IMR-90 (cell line): Measurements from ENCODE around the gene CAPN9. TPM values are rescaled to one million over a fixed set of nuclear protein-coding genes. Genes with fewer than 3 reads are reported as not detected.

Experiments used
- ATAC-seq: fragments of 200-7000 bp; cut with Tn5 transposase; 2 replicates; pipeline ENCODE4 v1.9.1; 2020; ENCODE audit warnings: low read depth, mild to moderate bottlenecking, moderate library complexity
- BruUV-seq: library from RNA; stranded (reverse); fragments of 400-500 nt; replicated peaks from 2 replicates; lab custom pipeline; 2021; lab: Mats Ljungman, UMichigan
- CTCF ChIA-PET: fragments of 300-600 bp; formaldehyde crosslinking; extraction: SDS; loops from one replicate; lab custom pipeline; 2021; ENCODE audit warnings: antibody characterized with exemption; lab: Yijun Ruan, JAX
- POLR2A ChIA-PET: fragments of 300-600 bp; sonication (Branson Sonifier 250); formaldehyde crosslinking; loops from one replicate; lab custom pipeline; 2022; ENCODE audit warnings: antibody characterized with exemption; ENCODE audit not compliant: unreplicated experiment; lab: Charles Lee
- DNase-seq: peaks from one replicate; pipeline ENCODE4 v3.0.0; 2013
- H2AFZ ChIP-seq: replicated peaks from 2 replicates; pipeline ENCODE3; 2013; ENCODE audit warnings: low read length, mild to moderate bottlenecking; ENCODE audit not compliant: poor library complexity
- H2AK5ac ChIP-seq: 2 replicates; pipeline ENCODE4 v1.6.1; 2013; ENCODE audit warnings: low read depth, low read length, inconsistent platforms
- H2AK9ac ChIP-seq: replicated peaks from 2 replicates; pipeline ENCODE3; 2013; ENCODE audit warnings: mild to moderate bottlenecking, low read depth, low read length, moderate library complexity; ENCODE audit not compliant: poor library complexity
- H2BK120ac ChIP-seq: 2 replicates; pipeline ENCODE4 v1.6.1; 2013; ENCODE audit warnings: low read depth, low read length, inconsistent platforms
- H2BK15ac ChIP-seq: 3 replicates; pipeline ENCODE4 v1.6.1; 2013; ENCODE audit warnings: low read depth, low read length, inconsistent platforms
- H2BK20ac ChIP-seq: 2 replicates; pipeline ENCODE4 v1.6.1; 2013; ENCODE audit warnings: low read depth, mild to moderate bottlenecking, inconsistent platforms, low read length, moderate library complexity
- H2BK5ac ChIP-seq: 2 replicates; pipeline ENCODE4 v1.6.1; 2013; ENCODE audit warnings: mild to moderate bottlenecking, low read depth, low read length, inconsistent platforms; ENCODE audit not compliant: poor library complexity, severe bottlenecking
- H3K14ac ChIP-seq: replicated peaks from 2 replicates; pipeline ENCODE4 v1.6.1; 2013; ENCODE audit warnings: low read depth, low read length, inconsistent platforms
- H3K18ac ChIP-seq: 2 replicates; pipeline ENCODE4 v1.6.1; 2013; ENCODE audit warnings: low read depth, low read length, control low read depth
- H3K23ac ChIP-seq: 2 replicates; pipeline ENCODE4 v1.6.1; 2013; ENCODE audit warnings: low read depth, low read length, inconsistent platforms
- H3K27ac ChIP-seq: 2 replicates; pipeline ENCODE4 v1.5.1; 2013; ENCODE audit warnings: mild to moderate bottlenecking, control low read depth, low read length; ENCODE audit not compliant: insufficient read depth
- H3K27me3 ChIP-seq: 2 replicates; pipeline ENCODE4 v1.6.1; 2013; ENCODE audit warnings: low read length; ENCODE audit not compliant: control insufficient read depth, insufficient read depth
- H3K36me3 ChIP-seq: 2 replicates; pipeline ENCODE4 v1.6.1; 2013; ENCODE audit warnings: low read length, mixed read lengths; ENCODE audit not compliant: control insufficient read depth, insufficient read depth
- H3K4ac ChIP-seq: 2 replicates; pipeline ENCODE4 v1.6.1; 2013; ENCODE audit warnings: low read depth, low read length, inconsistent platforms
- H3K4me1 ChIP-seq: 2 replicates; pipeline ENCODE4 v1.6.1; 2013; ENCODE audit warnings: low read length, mixed read lengths; ENCODE audit not compliant: control insufficient read depth, insufficient read depth
- H3K4me2 ChIP-seq: 2 replicates; pipeline ENCODE4 v1.6.1; 2013; ENCODE audit warnings: low read depth, mild to moderate bottlenecking, control low read depth, low read length, moderate library complexity
- H3K4me3 ChIP-seq: 2 replicates; pipeline ENCODE4 v1.5.1; 2013; ENCODE audit warnings: low read depth, mild to moderate bottlenecking, control low read depth, low read length, moderate library complexity; ENCODE audit not compliant: insufficient read depth
- H3K56ac ChIP-seq: 2 replicates; pipeline ENCODE4 v1.6.1; 2013; ENCODE audit warnings: low read length, inconsistent platforms; ENCODE audit not compliant: insufficient read depth; ENCODE audit errors: extremely low read depth
- H3K79me1 ChIP-seq, 2 experiments: 2 replicates each; pipeline ENCODE4 v1.6.1; 2013; ENCODE audit warnings: low read length in 2 of 2, inconsistent platforms in 1 of 2, low read depth in 1 of 2
- H3K9ac ChIP-seq: 2 replicates; pipeline ENCODE4 v1.6.1; 2013; ENCODE audit warnings: low read depth, low read length, control low read depth
- H3K9me1 ChIP-seq: 2 replicates; pipeline ENCODE4 v1.6.1; 2013; ENCODE audit warnings: low read length, inconsistent platforms; ENCODE audit not compliant: insufficient read depth
- H3K9me3 ChIP-seq: 2 replicates; pipeline ENCODE4 v1.6.1; 2013; ENCODE audit warnings: low read length; ENCODE audit not compliant: control insufficient read depth, insufficient read depth
- H4K20me1 ChIP-seq: 2 replicates; pipeline ENCODE4 v1.6.1; 2013; ENCODE audit warnings: low read length, inconsistent platforms; ENCODE audit not compliant: insufficient read depth
- H4K5ac ChIP-seq: 2 replicates; pipeline ENCODE4 v1.6.1; 2013; ENCODE audit warnings: mild to moderate bottlenecking, low read depth, low read length, control low read depth
- H4K8ac ChIP-seq, 2 experiments: 2 replicates each; pipeline ENCODE4 v1.6.1; 2013; ENCODE audit warnings: low read depth in 2 of 2, low read length in 2 of 2, control low read depth in 1 of 2, inconsistent platforms in 1 of 2
- H4K91ac ChIP-seq: 2 replicates; pipeline ENCODE4 v1.6.1; 2013; ENCODE audit warnings: low read depth, low read length, inconsistent platforms; ENCODE audit not compliant: insufficient read depth
- BHLHE40 ChIP-seq: fragments of 150-350 bp; IDR thresholded peaks from 2 replicates; pipeline ENCODE4 v1.6.1; 2016; ENCODE audit warnings: mild to moderate bottlenecking, low read depth, low read length
- CEBPB ChIP-seq: IDR thresholded peaks from 2 replicates; pipeline ENCODE4 v1.6.1; 2012; ENCODE audit warnings: low read depth, low read length, improper control_type of control experiment
- CHD1 ChIP-seq: IDR thresholded peaks from 2 replicates; pipeline ENCODE4 v1.6.1; 2012; ENCODE audit warnings: low read depth, low read length, improper control_type of control experiment
- FOS ChIP-seq: fragments of 150-350 bp; IDR thresholded peaks from 2 replicates; pipeline ENCODE4 v1.6.1; 2016; ENCODE audit warnings: low read depth, low read length
- NFE2L2 ChIP-seq: fragments of 150-350 bp; IDR thresholded peaks from 2 replicates; pipeline ENCODE4 v1.6.1; 2016; ENCODE audit warnings: low read depth, mild to moderate bottlenecking, low read length
- RCOR1 ChIP-seq: IDR thresholded peaks from 2 replicates; pipeline ENCODE4 v1.6.1; 2012; ENCODE audit warnings: mild to moderate bottlenecking, low read length, improper control_type of control experiment; ENCODE audit not compliant: insufficient replicate concordance
- SMC3 ChIP-seq: fragments of 150-350 bp; IDR thresholded peaks from 2 replicates; pipeline ENCODE4 v1.6.1; 2016; ENCODE audit warnings: low read depth, mild to moderate bottlenecking, antibody characterized with exemption, low read length, moderate library complexity
- WGBS, 2 experiments: methylation state at CpG; one replicate each; pipeline versions ENCODE4 v1.1.5 to v1.1.7; 2013; ENCODE audit warnings: missing lambda C conversion rate in 2 of 2; ENCODE audit not compliant: insufficient read length in 1 of 2; ENCODE audit errors: extremely low coverage in 2 of 2; 5-methylcytosine and 5-hydroxymethylcytosine counted together
- dilution Hi-C: fragments of 300-500 bp; cut with HindIII; formaldehyde crosslinking; loops from one replicate; pipeline ENCODE4 v1.14.3; 2018; ENCODE audit warnings: low sequenced_read_pairs; ENCODE audit not compliant: unreplicated experiment
- in situ Hi-C: fragments of 300-500 bp; cut with MboI; formaldehyde crosslinking; loops from 3 replicates; pipeline ENCODE4 v1.14.3; 2019; ENCODE audit warnings: low sequenced_read_pairs, inconsistent platforms, mixed read lengths
- intact Hi-C: fragments of 100-400 bp; cut with micrococcal nuclease; formaldehyde crosslinking; loops from 2 replicates; pipeline ENCODE4 v1.10.0; 2022
- polyA plus RNA-seq, 3 experiments: library from polyadenylated mRNA; depleted of rRNA; stranded (reverse); fragments of >200 nt; gene quantifications; 2 replicates each; pipeline ENCODE4 v1.2.3, GENCODE V29; 2012; ENCODE audit warnings: low replicate concordance in 1 of 3
- total RNA-seq: library from RNA; depleted of rRNA; stranded (reverse); fragments of >200 nt; gene quantifications from 2 replicates; pipeline ENCODE4 v1.2.3, GENCODE V29; 2012

Gene CAPN9
- total and polyA plus RNA-seq, 2 of the 4 experiments (the other 2 are of a cell fraction): not detected

- Histone ChIP-seq H3K27me3 (no peaks in the 10 kb centered on the region), H3K4me1 (peaks cover under 1% of the 10 kb centered on the region; the same call in 1 of the 2 replicates), H3K27ac (no peak overlapping the region), H4K8ac (no peak overlapping the region), H3K18ac (no peak overlapping the region), H3K79me1 (peaks cover 43 to 77% of the 10 kb centered on the region in 2 experiments), H2AK5ac (no peak overlapping the region), H2BK120ac (no peak overlapping the region), H3K4me3 (no peak overlapping the region), H2BK5ac (no peak overlapping the region), H4K5ac (no peak overlapping the region), H3K36me3 (peaks cover 51% of the 10 kb centered on the region), H3K9ac (no peak overlapping the region), H3K23ac (no peak overlapping the region), H4K20me1 (peaks cover 50% of the 10 kb centered on the region), H3K14ac (no peak overlapping the region), H2BK15ac (no peak overlapping the region), H3K9me3 (no peaks in the 10 kb centered on the region), H3K9me1 (peaks cover 22% of the 10 kb centered on the region), H3K4me2 (no peak overlapping the region), H3K4ac (no peak overlapping the region), H4K91ac (no peak overlapping the region), H2BK20ac (no peak overlapping the region), H3K56ac (no peak overlapping the region), H2AFZ (no peak overlapping the region), H2AK9ac (no peak overlapping the region)
- CTCF ChIA-PET: no interaction called here
- no TSS peak for BruUV-seq
- dilution Hi-C loops (no loop called here), intact Hi-C loops (no loop called here), in situ Hi-C loops (no loop called here)
- 98% methylated on average over 7 of the region's 8 CpGs; no CpG with 5 or more reads in 1 of the 2 experiments for WGBS, 2 experiments
- ATAC-seq: no peak
- POLR2A ChIA-PET: no interaction called here
- DNase-seq: no peak
- TF ChIP-seq CEBPB: no peak
- no peak for TF ChIP-seq SMC3
- no peak for TF ChIP-seq BHLHE40
- no peak for TF ChIP-seq FOS
- no peak for TF ChIP-seq CHD1
- no peak for TF ChIP-seq RCOR1
- no peak for TF ChIP-seq NFE2L2
These were observed 95.6 kb downstream of the CAPN9 start for GRCh38 chr1:230842801-230843200.
